Peyer's patch (tissue), 4 donors: ENCODE results near the gene ECE2.

ENCODE experiments used
- CTCF ChIP-seq, 6 experiments: fragments of 450-650 bp in 4 of 6; fragments of 200-600 bp in 2 of 6; sonication (generic) in 1 of 6; IDR thresholded peaks; one replicate each; pipeline ENCODE4 v1.5.1; 2017 to 2019; ENCODE audit warnings: antibody characterized with exemption in 6 of 6, mild to moderate bottlenecking in 3 of 6, moderate library complexity in 1 of 6
- POLR2A ChIP-seq, 2 donors: fragments of 450-650 bp; IDR thresholded peaks; one replicate each; pipeline ENCODE4 v1.5.1; 2017; ENCODE audit warnings: antibody characterized with exemption in 2 of 2, mild to moderate bottlenecking in 2 of 2, moderate library complexity in 2 of 2

GRCh38 chr3:184284696-184285095 is 8.9 kb downstream of the ECE2 start:
- no peak for TF ChIP-seq POLR2A (IDR thresholded peaks at IDR 0.05)
- TF ChIP-seq CTCF (IDR thresholded peaks at IDR 0.05) = peak in 3 of 6 experiments; percentile 17 to 31 (median 23)
